Measurements from ENCODE around the gene NXF1. TPM values are rescaled to one million over a fixed set of nuclear protein-coding genes. Genes with fewer than 3 reads are reported as not detected.

NXF1 gene
- total and polyA plus RNA-seq, 10 of the 15 experiments (the other 5 are each of a cell fraction or from before 2014, with no cell fraction given), result 20.7 to 84.9 (median 40.6) TPM

DNA sequence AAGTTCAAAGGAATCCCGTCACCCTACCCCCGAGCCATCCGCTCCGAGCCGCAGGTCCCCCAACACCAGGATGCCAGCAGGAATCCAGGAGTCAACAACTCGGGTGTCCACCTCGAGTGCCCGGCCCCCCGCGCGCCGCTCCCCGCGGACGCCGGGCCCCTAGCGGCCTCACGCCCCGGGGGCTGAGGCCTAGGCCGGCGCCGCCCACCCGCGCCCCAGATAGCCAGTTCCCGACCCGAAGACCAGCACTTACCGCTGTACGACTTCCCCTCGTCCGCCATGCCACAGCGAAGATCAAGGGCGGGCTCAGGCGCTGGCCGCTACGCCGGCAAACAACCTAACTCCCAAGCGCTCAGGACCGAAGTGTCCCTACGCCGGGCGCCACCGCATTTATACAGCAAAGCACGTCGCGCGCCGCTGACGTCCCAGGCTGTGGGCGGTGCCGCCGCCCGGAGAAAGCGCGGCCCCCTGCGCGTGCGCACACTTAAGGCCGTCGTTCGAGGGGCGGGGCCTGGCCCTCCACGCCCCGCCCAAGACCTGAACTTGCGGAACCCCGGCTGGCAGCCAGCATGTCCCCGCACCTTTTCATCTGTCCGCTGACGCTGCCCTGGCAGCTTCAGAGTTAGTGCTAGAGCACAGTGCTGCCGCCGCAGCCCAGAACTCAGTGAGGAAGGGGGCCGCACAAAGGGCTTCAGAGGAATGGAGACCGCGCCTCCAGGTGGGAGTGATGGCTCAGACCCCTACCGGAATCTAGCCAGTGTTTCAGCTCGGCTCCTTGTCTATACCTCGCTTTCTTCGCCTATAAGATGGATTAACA is at the start of gene NXF1 (continued):
- TF ChIP-seq SKIL (IDR thresholded peaks at IDR 0.05; ENCODE audit: low read depth, poor library complexity, severe bottlenecking) (no peak), NRF1 (conservative IDR thresholded peaks at IDR 0.05; ENCODE audit: low read depth, low read length) (peak; percentile 77), POU2F2 (IDR thresholded peaks at IDR 0.05; ENCODE audit: borderline replicate concordance, low read depth, low read length) (peak; percentile 99), TARDBP (IDR thresholded peaks at IDR 0.05; ENCODE audit: borderline replicate concordance) (no peak), RUNX3 (IDR thresholded peaks at IDR 0.05; ENCODE audit: low read length) (peak; percentile 3; the same call in 1 of the 2 replicates), ZBTB40 (IDR thresholded peaks at IDR 0.05; ENCODE audit: borderline replicate concordance) (no peak), TCF7 (IDR thresholded peaks at IDR 0.05; ENCODE audit: borderline replicate concordance) (0 out of 2 replicates have a peak, but pooled peaks have one; percentile 39), CBFB (IDR thresholded peaks at IDR 0.05; ENCODE audit: low read depth) (peak; percentile 93), DPF2 (IDR thresholded peaks at IDR 0.05) (peak; percentile 85), NFXL1 (IDR thresholded peaks at IDR 0.05; ENCODE audit: borderline replicate concordance) (no peak), HDAC2 (IDR thresholded peaks at IDR 0.05) (no peak), SPI1 (IDR thresholded peaks at IDR 0.05; ENCODE audit: borderline replicate concordance, insufficient read depth, low read depth, low read length) (0 out of 2 replicates have a peak, but pooled peaks have one; percentile 13), RAD51 (IDR thresholded peaks at IDR 0.05) (no peak), ZNF274 (IDR thresholded peaks at IDR 0.05; ENCODE audit: insufficient read depth, insufficient read length) (no peak), MEF2A (IDR thresholded peaks at IDR 0.05; ENCODE audit: insufficient read depth, low read depth, low read length) (peak; percentile 55; the same call in 1 of the 2 replicates), RFX5 (IDR thresholded peaks at IDR 0.05; ENCODE audit: low read depth, low read length) (0 out of 2 replicates have a peak, but pooled peaks have one; percentile 52)
- TF ChIP-seq, protein P1, sequence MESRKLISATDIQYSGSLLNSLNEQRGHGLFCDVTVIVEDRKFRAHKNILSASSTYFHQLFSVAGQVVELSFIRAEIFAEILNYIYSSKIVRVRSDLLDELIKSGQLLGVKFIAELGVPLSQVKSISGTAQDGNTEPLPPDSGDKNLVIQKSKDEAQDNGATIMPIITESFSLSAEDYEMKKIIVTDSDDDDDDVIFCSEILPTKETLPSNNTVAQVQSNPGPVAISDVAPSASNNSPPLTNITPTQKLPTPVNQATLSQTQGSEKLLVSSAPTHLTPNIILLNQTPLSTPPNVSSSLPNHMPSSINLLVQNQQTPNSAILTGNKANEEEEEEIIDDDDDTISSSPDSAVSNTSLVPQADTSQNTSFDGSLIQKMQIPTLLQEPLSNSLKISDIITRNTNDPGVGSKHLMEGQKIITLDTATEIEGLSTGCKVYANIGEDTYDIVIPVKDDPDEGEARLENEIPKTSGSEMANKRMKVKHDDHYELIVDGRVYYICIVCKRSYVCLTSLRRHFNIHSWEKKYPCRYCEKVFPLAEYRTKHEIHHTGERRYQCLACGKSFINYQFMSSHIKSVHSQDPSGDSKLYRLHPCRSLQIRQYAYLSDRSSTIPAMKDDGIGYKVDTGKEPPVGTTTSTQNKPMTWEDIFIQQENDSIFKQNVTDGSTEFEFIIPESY (IDR thresholded peaks at IDR 0.05), result no peak
- TF ChIP-seq, protein P2, sequence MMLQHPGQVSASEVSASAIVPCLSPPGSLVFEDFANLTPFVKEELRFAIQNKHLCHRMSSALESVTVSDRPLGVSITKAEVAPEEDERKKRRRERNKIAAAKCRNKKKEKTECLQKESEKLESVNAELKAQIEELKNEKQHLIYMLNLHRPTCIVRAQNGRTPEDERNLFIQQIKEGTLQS (IDR thresholded peaks at IDR 0.05; ENCODE audit: borderline replicate concordance, extremely low read depth, low read depth, low read length), result no peak
- TF ChIP-seq, protein P3, sequence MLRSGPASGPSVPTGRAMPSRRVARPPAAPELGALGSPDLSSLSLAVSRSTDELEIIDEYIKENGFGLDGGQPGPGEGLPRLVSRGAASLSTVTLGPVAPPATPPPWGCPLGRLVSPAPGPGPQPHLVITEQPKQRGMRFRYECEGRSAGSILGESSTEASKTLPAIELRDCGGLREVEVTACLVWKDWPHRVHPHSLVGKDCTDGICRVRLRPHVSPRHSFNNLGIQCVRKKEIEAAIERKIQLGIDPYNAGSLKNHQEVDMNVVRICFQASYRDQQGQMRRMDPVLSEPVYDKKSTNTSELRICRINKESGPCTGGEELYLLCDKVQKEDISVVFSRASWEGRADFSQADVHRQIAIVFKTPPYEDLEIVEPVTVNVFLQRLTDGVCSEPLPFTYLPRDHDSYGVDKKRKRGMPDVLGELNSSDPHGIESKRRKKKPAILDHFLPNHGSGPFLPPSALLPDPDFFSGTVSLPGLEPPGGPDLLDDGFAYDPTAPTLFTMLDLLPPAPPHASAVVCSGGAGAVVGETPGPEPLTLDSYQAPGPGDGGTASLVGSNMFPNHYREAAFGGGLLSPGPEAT (IDR thresholded peaks at IDR 0.05; ENCODE audit: low read depth), result 0 out of 2 replicates have a peak, but pooled peaks have one; percentile 46
